Epithelial cell of proximal tubule (primary cell): Measurements from ENCODE around the gene NRG2. TPM values are rescaled to one million over a fixed set of nuclear protein-coding genes. Genes with fewer than 3 reads are reported as not detected.
A peak's percentile ranks its signal among the peaks of the same experiment; 100 is the strongest.

Experiments
- DNase-seq: peaks from one replicate; pipeline ENCODE4 v3.0.0-alpha.2; 2011; ENCODE audit warnings: low read depth
- H3K4me3 ChIP-seq: 2 replicates; pipeline ENCODE4 v1.5.1; 2011; ENCODE audit warnings: low read depth, mild to moderate bottlenecking, low read length
- CTCF ChIP-seq: conservative IDR thresholded peaks from 2 replicates; pipeline ENCODE4 v1.5.1; 2012; ENCODE audit warnings: low read depth, mild to moderate bottlenecking, low read length
- total RNA-seq: library from RNA; depleted of rRNA; stranded (reverse); fragments of >200 nt; gene quantifications from 2 replicates; pipeline ENCODE4 v1.2.3, GENCODE V29; 2015

NRG2 gene
- total RNA-seq, 1 donor from 2014 or later, result 1.5 TPM

- peak; percentile 51 for TF ChIP-seq CTCF
- H3K4me3 ChIP-seq, result no peak overlapping the region
- no peak for DNase-seq
Observed at GRCh38 chr5:140075371-140075770, 32.3 kb upstream of the NRG2 start.

- peak; percentile 41 for TF ChIP-seq CTCF
- no peak for DNase-seq
- H3K4me3 ChIP-seq, result no peak overlapping the region
Observed at GRCh38 chr5:140073296-140073695, 30.2 kb upstream of the NRG2 start.

GRCh38 chr5:140072812-140073211 is 29.7 kb upstream of the NRG2 start:
- H3K4me3 ChIP-seq, result no peak overlapping the region
- no peak for DNase-seq
- no peak for TF ChIP-seq CTCF

GRCh38 chr5:140060816-140061215 is 17.7 kb upstream of the NRG2 start:
- DNase-seq, result no peak
- no peak overlapping the region for H3K4me3 ChIP-seq
- no peak for TF ChIP-seq CTCF

- no peak for TF ChIP-seq CTCF
- no peak for DNase-seq
- no peak overlapping the region for H3K4me3 ChIP-seq
Observed at GRCh38 chr5:140058212-140058932, 15.3 kb upstream of the NRG2 start.

- no peak for DNase-seq
- H3K4me3 ChIP-seq, result no peak overlapping the region
- TF ChIP-seq CTCF, result no peak
Observed at GRCh38 chr5:140056880-140057279, 13.8 kb upstream of the NRG2 start.

GRCh38 chr5:140055152-140055551 is 12.1 kb upstream of the NRG2 start:
- no peak for DNase-seq
- TF ChIP-seq CTCF, result no peak
- no peak overlapping the region for H3K4me3 ChIP-seq
